H1 (cell line): ENCODE measurements around the gene ATG2B. TPM values are rescaled to one million over a fixed set of nuclear protein-coding genes. Genes with fewer than 3 reads are reported as not detected.
A peak's percentile ranks its signal among the peaks of the same experiment; 100 is the strongest.

Source experiments
- CTCF ChIA-PET: fragments of 300-600 bp; sonication (Branson Sonifier 250); formaldehyde crosslinking; loops from one replicate; lab custom pipeline; 2021; ENCODE audit not compliant: partially characterized antibody; lab: Charles Lee
- POLR2A ChIA-PET: fragments of 300-600 bp; sonication (Branson Sonifier 250); formaldehyde crosslinking; loops from one replicate; lab custom pipeline; 2021; ENCODE audit warnings: inconsistent platforms; ENCODE audit not compliant: partially characterized antibody; lab: Charles Lee
- DNase-seq, 2 experiments: peaks; one replicate each; pipeline versions ENCODE4 v3.0.0 to v3.0.0-alpha.2; 2010 to 2022; ENCODE audit warnings: low spot score in 2 of 2, low read depth in 1 of 2, mixed read lengths in 1 of 2
- FAIRE-seq: peaks from 2 replicates; lab custom pipeline; 2011; peaks lifted over from hg19 to GRCh38; lab: Jason Lieb, UNC
- H2AFZ ChIP-seq: 2 replicates; pipeline ENCODE4 v1.8.1; 2012; ENCODE audit warnings: low read length, inconsistent platforms
- H2AK5ac ChIP-seq: 2 replicates; pipeline ENCODE4 v1.6.1; 2013; ENCODE audit warnings: low read depth, low read length
- H2BK120ac ChIP-seq: replicated peaks from 2 replicates; pipeline ENCODE3; 2013; ENCODE audit warnings: low read depth, low read length, inconsistent platforms
- H2BK12ac ChIP-seq: 2 replicates; pipeline ENCODE4 v1.6.1; 2013; ENCODE audit warnings: low read depth, low read length
- H2BK15ac ChIP-seq: 2 replicates; pipeline ENCODE4 v1.6.1; 2013; ENCODE audit warnings: low read length
- H2BK20ac ChIP-seq: 2 replicates; pipeline ENCODE4 v1.6.1; 2013; ENCODE audit warnings: low read length
- H2BK5ac ChIP-seq: 2 replicates; pipeline ENCODE4 v1.6.1; 2013; ENCODE audit warnings: low read depth, low read length
- H3K14ac ChIP-seq: 2 replicates; pipeline ENCODE4 v1.6.1; 2013; ENCODE audit warnings: inconsistent platforms; ENCODE audit not compliant: insufficient read length
- H3K18ac ChIP-seq: 2 replicates; pipeline ENCODE4 v1.6.1; 2013; ENCODE audit warnings: low read length; ENCODE audit errors: extremely low read depth
- H3K23ac ChIP-seq: 2 replicates; pipeline ENCODE4 v1.6.1; 2013; ENCODE audit warnings: inconsistent platforms; ENCODE audit not compliant: insufficient read length
- H3K23me2 ChIP-seq: 2 replicates; pipeline ENCODE4 v1.6.1; 2013; ENCODE audit warnings: low read depth, low read length
- H3K27ac ChIP-seq: 2 replicates; pipeline ENCODE4 v1.6.1; 2011; ENCODE audit warnings: low read depth, low read length, inconsistent platforms
- H3K27me3 ChIP-seq, 4 experiments: replicated peaks in 1 of 4; 1 replicate in 1 of 4; 2 replicates in 3 of 4; pipeline versions ENCODE4 v1.6.1 to v1.8.1; 2011 to 2013; ENCODE audit warnings: low read length in 3 of 4, mild to moderate bottlenecking in 3 of 4, inconsistent platforms in 2 of 4, mixed read lengths in 2 of 4, moderate library complexity in 1 of 4; ENCODE audit not compliant: control insufficient read depth in 3 of 4, insufficient read depth in 3 of 4; ENCODE audit errors: extremely low read depth in 1 of 4
- H3K36me3 ChIP-seq, 4 experiments: 2 replicates each; pipeline versions ENCODE4 v1.6.1 to v1.8.1; 2011 to 2013; ENCODE audit warnings: mild to moderate bottlenecking in 4 of 4, low read length in 3 of 4, moderate library complexity in 2 of 4, control low read depth in 1 of 4, inconsistent platforms in 1 of 4; ENCODE audit not compliant: insufficient read depth in 4 of 4, control insufficient read depth in 2 of 4
- H3K4ac ChIP-seq: replicated peaks from 2 replicates; pipeline ENCODE3; 2013; ENCODE audit warnings: low read length, low read depth, mixed read lengths, inconsistent platforms; ENCODE audit not compliant: insufficient read length
- H3K4me1 ChIP-seq, 4 experiments: replicated peaks in 1 of 4; 1 replicate in 1 of 4; 2 replicates in 3 of 4; pipeline versions ENCODE4 v1.6.1 to v1.8.1; 2011 to 2013; ENCODE audit warnings: low read length in 3 of 4, inconsistent platforms in 2 of 4, mixed read lengths in 1 of 4; ENCODE audit not compliant: insufficient read depth in 4 of 4, control insufficient read depth in 3 of 4
- H3K4me2 ChIP-seq, 2 experiments: 2 replicates each; pipeline versions ENCODE4 v1.6.1 to v1.8.1; 2011 to 2013; ENCODE audit warnings: low read depth in 2 of 2, low read length in 2 of 2, control low read depth in 1 of 2, inconsistent platforms in 1 of 2, mild to moderate bottlenecking in 1 of 2; ENCODE audit not compliant: insufficient read depth in 1 of 2
- H3K4me3 ChIP-seq, 4 experiments: fragments of 200-600, 300-600 bp in 1 of 4; sonication (generic), shearing (Covaris generic), sonication (Bioruptor Twin) in 1 of 4; 2 replicates each; pipeline versions ENCODE4 v1.5.1 to v1.8.1; 2011 to 2016; ENCODE audit warnings: low read length in 4 of 4, low read depth in 3 of 4, control low read depth in 2 of 4, inconsistent platforms in 2 of 4, mild to moderate bottlenecking in 2 of 4, mixed read lengths in 1 of 4, moderate library complexity in 1 of 4; ENCODE audit not compliant: insufficient read depth in 2 of 4; ENCODE audit errors: extremely low read depth in 1 of 4
- H3K56ac ChIP-seq: replicated peaks from 2 replicates; pipeline ENCODE3; 2013; ENCODE audit warnings: low read depth, mild to moderate bottlenecking, mixed read lengths, low read length, inconsistent platforms; ENCODE audit not compliant: insufficient read length
- H3K79me1 ChIP-seq: 2 replicates; pipeline ENCODE4 v1.6.1; 2013; ENCODE audit warnings: low read depth, low read length, control low read depth
- H3K79me2 ChIP-seq, 2 experiments: 2 replicates each; pipeline versions ENCODE4 v1.6.1 to v1.8.1; 2012 to 2013; ENCODE audit warnings: low read length in 2 of 2, mild to moderate bottlenecking in 2 of 2, inconsistent platforms in 1 of 2; ENCODE audit not compliant: insufficient read depth in 2 of 2, control insufficient read depth in 1 of 2
- H3K9ac ChIP-seq, 4 experiments: replicated peaks in 1 of 4; 1 replicate in 1 of 4; 2 replicates in 3 of 4; pipeline versions ENCODE4 v1.6.1 to v1.8.1; 2011 to 2013; ENCODE audit warnings: low read depth in 3 of 4, low read length in 3 of 4, control low read depth in 2 of 4, mild to moderate bottlenecking in 2 of 4, moderate library complexity in 2 of 4, inconsistent platforms in 1 of 4; ENCODE audit errors: extremely low read depth in 1 of 4
- H3K9me3 ChIP-seq, 2 experiments: 2 replicates each; pipeline versions ENCODE4 v1.6.1 to v1.8.1; 2012 to 2013; ENCODE audit warnings: mild to moderate bottlenecking in 2 of 2, moderate library complexity in 2 of 2, control low read depth in 1 of 2, inconsistent platforms in 1 of 2, low read depth in 1 of 2, low read length in 1 of 2, mixed read lengths in 1 of 2; ENCODE audit not compliant: insufficient read depth in 2 of 2
- H4K20me1 ChIP-seq, 2 experiments: replicated peaks in 1 of 2; 2 replicates each; pipeline versions ENCODE3 to v1.8.1; 2011 to 2013; ENCODE audit warnings: inconsistent platforms in 2 of 2, low read length in 2 of 2, mild to moderate bottlenecking in 1 of 2; ENCODE audit not compliant: insufficient read depth in 2 of 2, control insufficient read depth in 1 of 2
- H4K5ac ChIP-seq: 2 replicates; pipeline ENCODE4 v1.6.1; 2013; ENCODE audit warnings: low read length, low read depth, mixed read lengths, inconsistent platforms; ENCODE audit not compliant: insufficient read length
- H4K8ac ChIP-seq: 2 replicates; pipeline ENCODE4 v1.8.0; 2013; ENCODE audit warnings: mild to moderate bottlenecking, moderate library complexity, low read length, inconsistent platforms; ENCODE audit not compliant: insufficient read depth; ENCODE audit errors: extremely low read depth
- H4K91ac ChIP-seq: replicated peaks from 2 replicates; pipeline ENCODE3; 2013; ENCODE audit warnings: low read length, mixed read lengths, inconsistent platforms; ENCODE audit not compliant: insufficient read length
- RXRA ChIP-seq: IDR thresholded peaks from 2 replicates; pipeline ENCODE4 v1.6.1; 2011; ENCODE audit warnings: low read depth, mild to moderate bottlenecking, low read length, moderate library complexity; ENCODE audit not compliant: insufficient read depth
- SUZ12 ChIP-seq: fragments of 200-600 bp; sonication (generic); IDR thresholded peaks from 2 replicates; pipeline ENCODE4 v1.6.1; 2012; ENCODE audit warnings: mild to moderate bottlenecking, inconsistent platforms, low read length, moderate library complexity, mixed read lengths
- WGBS, 2 experiments: shearing (Covaris generic) in 1 of 2; methylation state at CpG; one replicate each; pipeline versions ENCODE4 v1.1.6 to v1.1.7; 2013 to 2015; ENCODE audit warnings: low lambda C conversion rate in 2 of 2, mixed read lengths in 2 of 2, inconsistent platforms in 1 of 2, low coverage in 1 of 2, missing lambda C conversion rate in 1 of 2; ENCODE audit not compliant: insufficient replicate concordance in 2 of 2, insufficient coverage in 1 of 2, insufficient read length in 1 of 2; ENCODE audit errors: extremely low coverage in 1 of 2, missing lambda C conversion rate in 1 of 2; 5-methylcytosine and 5-hydroxymethylcytosine counted together
- polyA plus RNA-seq, 7 experiments: library from polyadenylated mRNA; depleted of rRNA in 3 of 7; stranded (reverse) in 5 of 7; unstranded in 2 of 7; fragments of >200 nt in 5 of 7; fragments of 200-250 nt in 2 of 7; gene quantifications; 1 replicate in 5 of 7; 2 replicates in 1 of 7; 4 replicates in 1 of 7; pipeline versions ENCODE4 v1.2.1 to v1.2.3, GENCODE V29; 2011 to 2013; ENCODE audit warnings: missing spikeins in 2 of 7, mixed read lengths in 2 of 7
- total RNA-seq: library from RNA; stranded (reverse); fragmentation: NEBNext Ultra II Directional; extraction: Animal tissue kit (Norgen Biotek cat#: 25700); gene quantifications from 2 replicates; pipeline ENCODE4 v1.2.1, GENCODE V29; 2021

ATG2B gene
- total and polyA plus RNA-seq, 2 of the 8 experiments (the other 6 are each of a cell fraction or from before 2014, with no cell fraction given), result 4.6 to 14.4 TPM

GRCh38 chr14:96400495-96400894 lies 37.4 kb upstream of the ATG2B start:
- POLR2A ChIA-PET, result no interaction called here
- no peak overlapping the region for H3K9ac ChIP-seq

More at GRCh38 chr14:96400495-96400894, 37.4 kb upstream of the ATG2B start:
- no peaks in the 10 kb centered on the region for H3K79me2 ChIP-seq
- H4K20me1 ChIP-seq, result no peaks in the 10 kb centered on the region
- H3K36me3 ChIP-seq, result no peaks in the 10 kb centered on the region
- no peak overlapping the region for H2BK20ac ChIP-seq
- H3K23me2 ChIP-seq, result no peaks in the 10 kb centered on the region
- no peak for TF ChIP-seq SUZ12
- TF ChIP-seq RXRA, result no peak
- no peak overlapping the region for H3K27ac ChIP-seq
- no peaks in the 10 kb centered on the region for H3K27me3 ChIP-seq
- H2BK12ac ChIP-seq, result no peak overlapping the region
- no peak overlapping the region for H4K5ac ChIP-seq
- no peak overlapping the region for H2BK5ac ChIP-seq
- WGBS, 2 experiments, result 83% methylated on average over 5 of the region's 5 CpGs; no CpG with 5 or more reads in 1 of the 2 experiments
- CTCF ChIA-PET, result interaction anchor here (0.9 to 1.5 kb wide), 4 partner anchors 20 to 125 kb away, joined by 3 to 5 read pairs (median 3); no protein-coding TSS in a partner anchor
- H3K4me1 ChIP-seq, result no peaks in the 10 kb centered on the region
- no peak overlapping the region for H2AK5ac ChIP-seq
- H3K4me3 ChIP-seq, result no peak overlapping the region
- no peak overlapping the region for H3K56ac ChIP-seq
- no peak overlapping the region for H3K14ac ChIP-seq
- no peak overlapping the region for H4K8ac ChIP-seq
- H3K4me2 ChIP-seq, result no peak overlapping the region
- no peak overlapping the region for H3K18ac ChIP-seq
- H3K9me3 ChIP-seq, result no peaks in the 10 kb centered on the region
- no peak overlapping the region for H2AFZ ChIP-seq
- H3K79me1 ChIP-seq, result no peaks in the 10 kb centered on the region
- no peak overlapping the region for H2BK120ac ChIP-seq
- H3K23ac ChIP-seq, result no peak overlapping the region
- no peak for FAIRE-seq
- H4K91ac ChIP-seq, result no peak overlapping the region
- H2BK15ac ChIP-seq, result no peak overlapping the region
- peak in 1 of 2 experiments; percentile 14 for DNase-seq
- H3K4ac ChIP-seq, result no peak overlapping the region
